Spinal cord (tissue), 10 donors: ENCODE results near the gene RBPJ. TPM values are rescaled to one million over a fixed set of nuclear protein-coding genes. Genes with fewer than 3 reads are reported as not detected.

ENCODE experiments used
- DNase-seq, 6 donors: peaks; one replicate each; pipeline versions ENCODE4 v3.0.0 to v3.0.0-alpha.2; 2013 to 2015; ENCODE audit warnings: low spot score in 6 of 6, low read depth in 4 of 6
- H3K27ac ChIP-seq: one replicate; pipeline ENCODE4 v1.5.1; 2013; ENCODE audit warnings: low read depth, low read length, control low read depth
- H3K27me3 ChIP-seq: one replicate; pipeline ENCODE4 v1.6.1; 2013; ENCODE audit warnings: low read length; ENCODE audit not compliant: control insufficient read depth, insufficient read depth
- H3K36me3 ChIP-seq: one replicate; pipeline ENCODE4 v1.6.1; 2013; ENCODE audit warnings: low read length; ENCODE audit not compliant: control insufficient read depth, insufficient read depth
- H3K4me1 ChIP-seq: one replicate; pipeline ENCODE4 v1.6.1; 2013; ENCODE audit warnings: low read length; ENCODE audit not compliant: control insufficient read depth, insufficient read depth
- H3K4me3 ChIP-seq: one replicate; pipeline ENCODE4 v1.5.1; 2013; ENCODE audit warnings: low read depth, low read length, control low read depth
- H3K9me3 ChIP-seq: one replicate; pipeline ENCODE4 v1.6.1; 2013; ENCODE audit warnings: low read length; ENCODE audit not compliant: control insufficient read depth, insufficient read depth
- WGBS: methylation state at CpG from one replicate; pipeline ENCODE4 v1.1.5; 2013; ENCODE audit warnings: missing lambda C conversion rate; ENCODE audit not compliant: insufficient coverage; 5-methylcytosine and 5-hydroxymethylcytosine counted together
- polyA plus RNA-seq, 2 donors: library from polyadenylated mRNA; unstranded; fragments of 120-200 nt; gene quantifications; one replicate each; pipeline ENCODE4 v1.2.1, GENCODE V29; 2013; ENCODE audit not compliant: insufficient read length in 2 of 2
- total RNA-seq, 2 donors: library from RNA; depleted of rRNA in 1 of 2; stranded (reverse); fragments of 120-200 nt in 1 of 2; fragments of >200 nt in 1 of 2; gene quantifications; one replicate each; pipeline versions ENCODE4 v1.2.3 to v1.2.4, GENCODE V29; 2013 to 2014
- donor health status: healthy.

Gene RBPJ
- total and polyA plus RNA-seq, 4 donors: 79.7 to 122 (median 96.5) TPM

- no peaks in the 10 kb centered on the region for H3K36me3 ChIP-seq
- WGBS: 94% methylated on average over 9 of the region's 13 CpGs
- H3K27me3 ChIP-seq: no peaks in the 10 kb centered on the region
- DNase-seq: no peak
- H3K4me1 ChIP-seq: no peaks in the 10 kb centered on the region
- no peak overlapping the region for H3K27ac ChIP-seq
- H3K4me3 ChIP-seq: no peak overlapping the region
- H3K9me3 ChIP-seq: no peaks in the 10 kb centered on the region
Measured at GRCh38 chr4:26459756-26460530, 139.1 kb downstream of the RBPJ start.

- Histone ChIP-seq H3K4me3 (no peak overlapping the region), H3K36me3 (no peaks in the 10 kb centered on the region), H3K9me3 (no peaks in the 10 kb centered on the region), H3K27me3 (no peaks in the 10 kb centered on the region), H3K4me1 (no peaks in the 10 kb centered on the region), H3K27ac (no peak overlapping the region)
- no peak for DNase-seq
- WGBS: no CpG with 5 or more reads among the region's 2 CpGs
Measured at GRCh38 chr4:26462874-26463273, 142.1 kb downstream of the RBPJ start.

GRCh38 chr4:26463386-26463785 lies 142.6 kb downstream of the RBPJ start:
- Histone ChIP-seq H3K4me1 (no peaks in the 10 kb centered on the region), H3K36me3 (no peaks in the 10 kb centered on the region), H3K27ac (no peak overlapping the region), H3K27me3 (no peaks in the 10 kb centered on the region), H3K9me3 (no peaks in the 10 kb centered on the region), H3K4me3 (no peak overlapping the region)
- DNase-seq: no peak
- no CpG with 5 or more reads among the region's 2 CpGs for WGBS

- Histone ChIP-seq H3K36me3 (no peaks in the 10 kb centered on the region), H3K4me1 (no peaks in the 10 kb centered on the region), H3K27ac (no peak overlapping the region), H3K27me3 (no peaks in the 10 kb centered on the region), H3K9me3 (no peaks in the 10 kb centered on the region), H3K4me3 (no peak overlapping the region)
- WGBS: 92% methylated on average over 13 of the region's 14 CpGs
- no peak for DNase-seq
Measured at GRCh38 chr4:26464420-26465095, 143.7 kb downstream of the RBPJ start.

- 93% methylated on average over 8 of the region's 10 CpGs for WGBS
- Histone ChIP-seq H3K4me3 (no peak overlapping the region), H3K9me3 (no peaks in the 10 kb centered on the region), H3K36me3 (no peaks in the 10 kb centered on the region), H3K4me1 (no peaks in the 10 kb centered on the region), H3K27ac (no peak overlapping the region), H3K27me3 (no peaks in the 10 kb centered on the region)
- no peak for DNase-seq
Measured at GRCh38 chr4:26466578-26467270, 145.9 kb downstream of the RBPJ start.

- Histone ChIP-seq H3K4me3 (no peak overlapping the region), H3K27ac (no peak overlapping the region), H3K27me3 (no peaks in the 10 kb centered on the region), H3K9me3 (no peaks in the 10 kb centered on the region), H3K36me3 (no peaks in the 10 kb centered on the region), H3K4me1 (no peaks in the 10 kb centered on the region)
- DNase-seq: no peak
- 100% methylated on average over 1 of the region's 1 CpG for WGBS
Measured at GRCh38 chr4:26467724-26468123, 146.9 kb downstream of the RBPJ start.

- no peaks in the 10 kb centered on the region for H3K4me1 ChIP-seq
- H3K27ac ChIP-seq: no peak overlapping the region
- no peak for DNase-seq
- no peaks in the 10 kb centered on the region for H3K9me3 ChIP-seq
- H3K4me3 ChIP-seq: no peak overlapping the region
- H3K36me3 ChIP-seq: no peaks in the 10 kb centered on the region
- H3K27me3 ChIP-seq: no peaks in the 10 kb centered on the region
- 65% methylated on average over 9 of the region's 9 CpGs for WGBS
Measured at GRCh38 chr4:26468283-26468949, 147.6 kb downstream of the RBPJ start.

- 71% methylated on average over 4 of the region's 4 CpGs for WGBS
- DNase-seq: no peak
Measured at GRCh38 chr4:26468977-26469376, 148.2 kb downstream of the RBPJ start.

GRCh38 chr4:26471890-26472289 lies 151.1 kb downstream of the RBPJ start:
- H3K9me3 ChIP-seq: no peaks in the 10 kb centered on the region
- H3K27me3 ChIP-seq: no peaks in the 10 kb centered on the region
- no peak overlapping the region for H3K27ac ChIP-seq
- no peaks in the 10 kb centered on the region for H3K36me3 ChIP-seq
- DNase-seq: no peak
- H3K4me3 ChIP-seq: no peak overlapping the region
- 86% methylated on average over 1 of the region's 1 CpG for WGBS
- H3K4me1 ChIP-seq: no peaks in the 10 kb centered on the region

More at GRCh38 chr4:26468977-26469376, 148.2 kb downstream of the RBPJ start:
- H3K27me3 ChIP-seq: no peaks in the 10 kb centered on the region
- H3K4me3 ChIP-seq: no peak overlapping the region
- H3K9me3 ChIP-seq: no peaks in the 10 kb centered on the region
- no peaks in the 10 kb centered on the region for H3K36me3 ChIP-seq
- H3K4me1 ChIP-seq: no peaks in the 10 kb centered on the region
- H3K27ac ChIP-seq: no peak overlapping the region
